ENCODE data around the gene TMEM221. TPM values are rescaled to one million over a fixed set of nuclear protein-coding genes. Genes with fewer than 3 reads are reported as not detected.
"Not testable (repeated sequence)": the region's sequence is repeated elsewhere in the genome, so short reads cannot be mapped to it uniquely, and the experiment has no call there.

Gene TMEM221
- total RNA-seq, 1 experiment from 2014 or later, result 3.4 TPM

DNA sequence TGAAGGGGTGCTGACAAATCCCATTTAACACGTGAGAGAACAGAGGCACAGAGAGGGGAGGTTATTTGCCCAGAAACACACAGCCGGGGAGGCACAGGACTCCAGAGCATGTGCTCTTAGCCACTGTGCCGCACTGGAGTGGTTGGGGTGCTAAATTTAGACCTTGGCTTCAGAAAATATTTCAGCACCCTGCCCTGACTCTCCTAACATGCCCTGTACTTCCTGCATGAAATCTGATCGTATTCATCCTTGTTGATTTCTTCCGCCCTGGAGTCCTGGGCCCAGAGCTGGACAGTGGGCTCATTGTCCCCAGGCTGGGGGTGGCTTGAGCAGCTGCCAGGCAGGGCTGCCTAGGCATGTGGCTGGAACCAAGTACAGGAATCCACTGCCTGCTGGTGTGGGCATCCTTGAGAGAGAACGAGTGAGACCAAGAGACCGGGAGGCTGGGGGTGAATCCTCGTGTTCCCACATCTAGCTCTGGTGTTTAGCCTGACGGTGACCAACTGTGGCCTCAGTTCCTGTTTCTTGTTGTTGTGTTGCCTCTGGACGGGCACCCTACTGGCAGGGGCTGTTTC lies 27.2 kb upstream of the TMEM221 start (continued):
- TF ChIP-seq POLR2A (IDR thresholded peaks at IDR 0.05; ENCODE audit: borderline replicate concordance, extremely low read depth, insufficient read depth, insufficient read length), result no peak
- TF ChIP-seq, protein P1, sequence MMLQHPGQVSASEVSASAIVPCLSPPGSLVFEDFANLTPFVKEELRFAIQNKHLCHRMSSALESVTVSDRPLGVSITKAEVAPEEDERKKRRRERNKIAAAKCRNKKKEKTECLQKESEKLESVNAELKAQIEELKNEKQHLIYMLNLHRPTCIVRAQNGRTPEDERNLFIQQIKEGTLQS (IDR thresholded peaks at IDR 0.05), result no peak

- Histone ChIP-seq H3K9ac (ENCODE audit: low read length) (peak overlapping the region; percentile 43), H3K4me3 (replicated peaks in 1 of 2; ENCODE audit: low read depth in 1 of 2, low read length in 2 of 2) (0 out of 4 replicates have a peak overlapping the region, but pooled peaks of 1 of the 2 experiments have one; percentile 19), H3K4me2 (ENCODE audit: low read length) (peak overlapping the region; percentile 68), H3K79me2 (ENCODE audit: insufficient read depth, low read length) (peaks cover 12% of the 10 kb centered on the region; the same call in 1 of the 2 replicates), H3K4me1 (ENCODE audit: control insufficient read depth in 1 of 2, insufficient read depth in 2 of 2, low read length in 2 of 2) (peaks cover 51 to 79% of the 10 kb centered on the region in 2 experiments), H3K27ac (ENCODE audit: low read depth, low read length) (peak overlapping the region; percentile 78)
- H3K36me3 ChIP-seq (ENCODE audit: control insufficient read depth in 1 of 2, insufficient read depth in 2 of 2, low read length in 2 of 2); H4K20me1 ChIP-seq (ENCODE audit: insufficient read depth); H3K9me3 ChIP-seq (ENCODE audit: control insufficient read depth in 1 of 2, insufficient read depth in 1 of 2, low read depth in 1 of 2, low read length in 2 of 2); H3K9me2 ChIP-seq (ENCODE audit: insufficient read depth); RAD21 ChIA-PET (ENCODE audit: low non-redundant PET in 1 of 2, low total read pairs in 2 of 2, uncharacterized antibody in 2 of 2, unreplicated experiment in 2 of 2); H2AFZ ChIP-seq (ENCODE audit: low read depth, low read length, poor library complexity, severe bottlenecking); H3K27me3 ChIP-seq (ENCODE audit: insufficient read depth, low read length); intact Hi-C loops (cut with micrococcal nuclease); DNase-seq (ENCODE audit: low read depth, low spot score); ATAC-seq; BruUV-seq (replicated peaks): not testable (repeated sequence)
- POLR2A ChIA-PET, result interaction anchor here (0.6 kb wide), 1 partner anchor 384 kb away, joined by 3 read pairs; no protein-coding TSS in a partner anchor
- CTCF ChIA-PET, result interaction anchor here (0.6 to 1.1 kb wide), 2 partner anchors 21 to 72 kb away, joined by 4 to 5 read pairs; no protein-coding TSS in a partner anchor
These were observed 26.6 kb upstream of the TMEM221 start for GRCh38 chr19:17475011-17475540.

GRCh38 chr19:17473041-17473440 lies 24.6 kb upstream of the TMEM221 start:
- no TSS peak for BruUV-seq (replicated peaks)
- H4K20me1 ChIP-seq (ENCODE audit: insufficient read depth), result no peaks in the 10 kb centered on the region
- H3K4me3 ChIP-seq (replicated peaks in 1 of 2; ENCODE audit: low read depth in 1 of 2, low read length in 2 of 2), result no peak overlapping the region
- H3K9me3 ChIP-seq (ENCODE audit: control insufficient read depth in 1 of 2, insufficient read depth in 1 of 2, low read depth in 1 of 2, low read length in 2 of 2), result no peaks in the 10 kb centered on the region
- ChIA-PET CTCF (interaction anchor here (1.1 kb wide), 1 partner anchor 87 kb away, joined by 3 read pairs; no protein-coding TSS in a partner anchor), RAD21 (ENCODE audit: low non-redundant PET in 1 of 2, low total read pairs in 2 of 2, uncharacterized antibody in 2 of 2, unreplicated experiment in 2 of 2) (no interaction called here), POLR2A (no interaction called here)
- no peaks in the 10 kb centered on the region for H3K36me3 ChIP-seq (ENCODE audit: control insufficient read depth in 1 of 2, insufficient read depth in 2 of 2, low read length in 2 of 2)
- H3K27me3 ChIP-seq (ENCODE audit: insufficient read depth, low read length), result no peaks in the 10 kb centered on the region
- peak overlapping the region; percentile 12; the same call in 1 of the 2 replicates for H3K9ac ChIP-seq (ENCODE audit: low read length)
- TF ChIP-seq ZNF274 (IDR thresholded peaks at IDR 0.05; ENCODE audit: low read depth, low read length) (no peak), CBX3 (IDR thresholded peaks at IDR 0.05; ENCODE audit: low read depth) (peak; percentile 31; the same call in 1 of the 2 replicates)
- H3K9me2 ChIP-seq (ENCODE audit: insufficient read depth), result no peaks in the 10 kb centered on the region
- DNase-seq (ENCODE audit: low read depth, low spot score) (peak; percentile 35), ATAC-seq (no peak)
- H3K4me2 ChIP-seq (ENCODE audit: low read length), result peak overlapping the region; percentile 40
- intact Hi-C loops (cut with micrococcal nuclease), result no loop called here
- H2AFZ ChIP-seq (ENCODE audit: low read depth, low read length, poor library complexity, severe bottlenecking), result no peak overlapping the region
- peaks cover 10% of the 10 kb centered on the region; the same call in 1 of the 2 replicates for H3K79me2 ChIP-seq (ENCODE audit: insufficient read depth, low read length)
- peaks cover 61 to 84% of the 10 kb centered on the region in 2 experiments for H3K4me1 ChIP-seq (ENCODE audit: control insufficient read depth in 1 of 2, insufficient read depth in 2 of 2, low read length in 2 of 2)
- peak overlapping the region; percentile 47 for H3K27ac ChIP-seq (ENCODE audit: low read depth, low read length)
